ENCODE measurements around the gene OR2B2. TPM values are rescaled to one million over a fixed set of nuclear protein-coding genes. Genes with fewer than 3 reads are reported as not detected.

Gene OR2B2
- total and polyA plus RNA-seq, 2 experiments from 2014 or later: not detected

- H3K4me3 ChIP-seq: no peak overlapping the region
These were observed 38.2 kb downstream of the OR2B2 start for GRCh38 chr6:27874016-27874415.

GRCh38 chr6:27873021-27873940 lies 38.9 kb downstream of the OR2B2 start:
- Histone ChIP-seq H3K4me2 (peak overlapping the region; percentile 70), H3K9me3 (ENCODE audit: low read depth) (no peaks in the 10 kb centered on the region), H3K4me1 (ENCODE audit: insufficient read depth) (peaks cover 4% of the 10 kb centered on the region), H3K4me3 (peak overlapping the region; percentile 37), H3K27ac (peak overlapping the region; percentile 86), H3K36me3 (replicated peaks; ENCODE audit: insufficient read depth, low read depth) (no peaks in the 10 kb centered on the region), H3K79me2 (no peaks in the 10 kb centered on the region), H3K9me2 (replicated peaks; ENCODE audit: insufficient read depth) (no peaks in the 10 kb centered on the region), H3K27me3 (no peaks in the 10 kb centered on the region), H4K20me1 (ENCODE audit: insufficient read depth, poor library complexity, severe bottlenecking) (no peaks in the 10 kb centered on the region), H2AFZ (peak overlapping the region; percentile 23)
- no peak for TF ChIP-seq EZH2phosphoT487 (IDR thresholded peaks at IDR 0.05; ENCODE audit: low read depth, severe bottlenecking, unreplicated experiment)
- TF ChIP-seq CTCF (IDR thresholded peaks at IDR 0.05; ENCODE audit: poor library complexity): no peak
- no peak for TF ChIP-seq EZH2 (IDR thresholded peaks at IDR 0.05; ENCODE audit: borderline replicate concordance)
- WGBS (ENCODE audit: low lambda C conversion rate, missing lambda C conversion rate): 50% methylated on average over 50 of the region's 50 CpGs
- peak; percentile 35 for DNase-seq (ENCODE audit: low spot score)

More at GRCh38 chr6:27874016-27874415, 38.2 kb downstream of the OR2B2 start:
- no peaks in the 10 kb centered on the region for H3K79me2 ChIP-seq
- 93% methylated on average over 8 of the region's 8 CpGs for WGBS (ENCODE audit: low lambda C conversion rate, missing lambda C conversion rate)
- H3K9me2 ChIP-seq (replicated peaks; ENCODE audit: insufficient read depth): no peaks in the 10 kb centered on the region
- H4K20me1 ChIP-seq (ENCODE audit: insufficient read depth, poor library complexity, severe bottlenecking): no peaks in the 10 kb centered on the region
- H3K27me3 ChIP-seq: no peaks in the 10 kb centered on the region
- peak overlapping the region; percentile 70 for H3K4me2 ChIP-seq
- no peak for DNase-seq (ENCODE audit: low spot score)
- H2AFZ ChIP-seq: peak overlapping the region; percentile 23
- no peak for TF ChIP-seq EZH2phosphoT487 (IDR thresholded peaks at IDR 0.05; ENCODE audit: low read depth, severe bottlenecking, unreplicated experiment)
- TF ChIP-seq CTCF (IDR thresholded peaks at IDR 0.05; ENCODE audit: poor library complexity): no peak
- no peak for TF ChIP-seq EZH2 (IDR thresholded peaks at IDR 0.05; ENCODE audit: borderline replicate concordance)
- H3K27ac ChIP-seq: peak overlapping the region; percentile 86
- no peaks in the 10 kb centered on the region for H3K9me3 ChIP-seq (ENCODE audit: low read depth)
- peaks cover 4% of the 10 kb centered on the region for H3K4me1 ChIP-seq (ENCODE audit: insufficient read depth)
- no peaks in the 10 kb centered on the region for H3K36me3 ChIP-seq (replicated peaks; ENCODE audit: insufficient read depth, low read depth)

- Histone ChIP-seq H2AFZ (peak overlapping the region; percentile 23), H3K4me2 (peak overlapping the region; percentile 70), H3K36me3 (replicated peaks; ENCODE audit: insufficient read depth, low read depth) (no peaks in the 10 kb centered on the region), H3K4me3 (peak overlapping the region; percentile 37), H3K9me2 (replicated peaks; ENCODE audit: insufficient read depth) (no peaks in the 10 kb centered on the region), H3K4me1 (ENCODE audit: insufficient read depth) (peaks cover 4% of the 10 kb centered on the region), H3K27me3 (no peaks in the 10 kb centered on the region), H3K79me2 (no peaks in the 10 kb centered on the region), H4K20me1 (ENCODE audit: insufficient read depth, poor library complexity, severe bottlenecking) (no peaks in the 10 kb centered on the region), H3K9me3 (ENCODE audit: low read depth) (no peaks in the 10 kb centered on the region), H3K27ac (peak overlapping the region; percentile 86)
- TF ChIP-seq CTCF (IDR thresholded peaks at IDR 0.05; ENCODE audit: poor library complexity) (no peak), EZH2 (IDR thresholded peaks at IDR 0.05; ENCODE audit: borderline replicate concordance) (no peak), EZH2phosphoT487 (IDR thresholded peaks at IDR 0.05; ENCODE audit: low read depth, severe bottlenecking, unreplicated experiment) (no peak)
- 47% methylated on average over 16 of the region's 16 CpGs for WGBS (ENCODE audit: low lambda C conversion rate, missing lambda C conversion rate)
- no peak for DNase-seq (ENCODE audit: low spot score)
These were observed 39.6 kb downstream of the OR2B2 start for GRCh38 chr6:27872642-27873020.

Data from hepatocyte (in vitro differentiated cells).